ENCODE data around the gene DAB2IP. TPM values are rescaled to one million over a fixed set of nuclear protein-coding genes. Genes with fewer than 3 reads are reported as not detected.

DAB2IP gene
- total and polyA plus RNA-seq, 2 of the 4 experiments (the other 2 are of a cell fraction): 5.6 to 17.2 TPM

- H4K8ac ChIP-seq (ENCODE audit: low read depth in 2 of 2, low read length in 2 of 2): no peak overlapping the region
- H3K36me3 ChIP-seq (ENCODE audit: control insufficient read depth, insufficient read depth, low read length): peaks cover 2% of the 10 kb centered on the region; the same call in 1 of the 2 replicates
- no peak overlapping the region for H4K91ac ChIP-seq (ENCODE audit: insufficient read depth, low read depth, low read length)
- H2AK5ac ChIP-seq (ENCODE audit: low read depth, low read length): no peak overlapping the region
- no peak for DNase-seq
- H3K9me3 ChIP-seq (ENCODE audit: control insufficient read depth, insufficient read depth, low read length): no peaks in the 10 kb centered on the region
- H3K23ac ChIP-seq (ENCODE audit: low read depth, low read length): no peak overlapping the region
- dilution Hi-C loops (cut with HindIII; ENCODE audit: low sequenced_read_pairs, unreplicated experiment): no loop called here
- no peaks in the 10 kb centered on the region for H3K79me1 ChIP-seq (ENCODE audit: low read depth in 1 of 2, low read length in 2 of 2)
- no peak overlapping the region for H2BK20ac ChIP-seq (ENCODE audit: low read depth, low read length)
- no peak overlapping the region for H4K5ac ChIP-seq (ENCODE audit: low read depth, low read length)
- peaks cover 10% of the 10 kb centered on the region for H4K20me1 ChIP-seq (ENCODE audit: insufficient read depth, low read length)
- no peak overlapping the region for H3K27ac ChIP-seq (ENCODE audit: insufficient read depth, low read length)
- H3K4me3 ChIP-seq (ENCODE audit: insufficient read depth, low read depth, low read length): no peak overlapping the region
- H2AK9ac ChIP-seq (replicated peaks; ENCODE audit: low read depth, low read length, poor library complexity): no peak overlapping the region
- in situ Hi-C loops (cut with MboI; ENCODE audit: low sequenced_read_pairs): loop anchor here (5.0 kb wide), 2 partner anchors 134 to 306 kb away; no protein-coding TSS in a partner anchor
- CTCF ChIA-PET: no interaction called here
- TF ChIP-seq FOS (IDR thresholded peaks at IDR 0.05; ENCODE audit: low read depth, low read length): no peak
- no peak for ATAC-seq (ENCODE audit: low read depth)
- no peaks in the 10 kb centered on the region for H3K27me3 ChIP-seq (ENCODE audit: control insufficient read depth, insufficient read depth, low read length)
- no peak overlapping the region for H3K9ac ChIP-seq (ENCODE audit: low read depth, low read length)
- H2BK5ac ChIP-seq (ENCODE audit: low read depth, low read length, poor library complexity, severe bottlenecking): no peak overlapping the region
- no peak overlapping the region for H3K56ac ChIP-seq (ENCODE audit: extremely low read depth, insufficient read depth, low read length)
- no peak overlapping the region for H3K18ac ChIP-seq (ENCODE audit: low read depth, low read length)
- POLR2A ChIA-PET (ENCODE audit: unreplicated experiment): no interaction called here
- intact Hi-C loops (cut with micrococcal nuclease): loop anchor here (10.0 kb wide), 1 partner anchor 409 kb away; the partner anchor contains the start of gene TTLL11
- no peak overlapping the region for H2BK15ac ChIP-seq (ENCODE audit: low read depth, low read length)
- no peak overlapping the region for H3K4ac ChIP-seq (ENCODE audit: low read depth, low read length)
- H3K14ac ChIP-seq (replicated peaks; ENCODE audit: low read depth, low read length): no peak overlapping the region
- no TSS peak for BruUV-seq (replicated peaks)
- H3K9me1 ChIP-seq (ENCODE audit: insufficient read depth, low read length): no peaks in the 10 kb centered on the region
- peaks cover 5% of the 10 kb centered on the region; the same call in 1 of the 2 replicates for H3K4me1 ChIP-seq (ENCODE audit: control insufficient read depth, insufficient read depth, low read length)
- H2AFZ ChIP-seq (replicated peaks; ENCODE audit: low read length, poor library complexity): no peak overlapping the region
- H3K4me2 ChIP-seq (ENCODE audit: low read depth, low read length): no peak overlapping the region
- no peak overlapping the region for H2BK120ac ChIP-seq (ENCODE audit: low read depth, low read length)
- 96% methylated on average over 3 of the region's 3 CpGs; no CpG with 5 or more reads in 1 of the 2 experiments for WGBS, 2 experiments (ENCODE audit: extremely low coverage in 2 of 2, insufficient read length in 1 of 2)
These were observed 34.5 kb downstream of the DAB2IP start for GRCh38 chr9:121685795-121686377.
